RPMI7951 (cell line): ENCODE results near the gene MCHR1. TPM values are rescaled to one million over a fixed set of nuclear protein-coding genes. Genes with fewer than 3 reads are reported as not detected.

Experiments
- DNase-seq: peaks from one replicate; pipeline ENCODE4 v3.0.0-alpha.2; 2012; ENCODE audit warnings: low read depth
- total RNA-seq: library from RNA; depleted of rRNA; stranded (reverse); fragments of >200 nt; shearing (Covaris generic); gene quantifications from 2 replicates; pipeline ENCODE4 v1.2.3, GENCODE V29; 2014; rRNA removed

Gene MCHR1, protein sequence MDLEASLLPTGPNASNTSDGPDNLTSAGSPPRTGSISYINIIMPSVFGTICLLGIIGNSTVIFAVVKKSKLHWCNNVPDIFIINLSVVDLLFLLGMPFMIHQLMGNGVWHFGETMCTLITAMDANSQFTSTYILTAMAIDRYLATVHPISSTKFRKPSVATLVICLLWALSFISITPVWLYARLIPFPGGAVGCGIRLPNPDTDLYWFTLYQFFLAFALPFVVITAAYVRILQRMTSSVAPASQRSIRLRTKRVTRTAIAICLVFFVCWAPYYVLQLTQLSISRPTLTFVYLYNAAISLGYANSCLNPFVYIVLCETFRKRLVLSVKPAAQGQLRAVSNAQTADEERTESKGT
- not detected in 2 replicates for total RNA-seq

DNA sequence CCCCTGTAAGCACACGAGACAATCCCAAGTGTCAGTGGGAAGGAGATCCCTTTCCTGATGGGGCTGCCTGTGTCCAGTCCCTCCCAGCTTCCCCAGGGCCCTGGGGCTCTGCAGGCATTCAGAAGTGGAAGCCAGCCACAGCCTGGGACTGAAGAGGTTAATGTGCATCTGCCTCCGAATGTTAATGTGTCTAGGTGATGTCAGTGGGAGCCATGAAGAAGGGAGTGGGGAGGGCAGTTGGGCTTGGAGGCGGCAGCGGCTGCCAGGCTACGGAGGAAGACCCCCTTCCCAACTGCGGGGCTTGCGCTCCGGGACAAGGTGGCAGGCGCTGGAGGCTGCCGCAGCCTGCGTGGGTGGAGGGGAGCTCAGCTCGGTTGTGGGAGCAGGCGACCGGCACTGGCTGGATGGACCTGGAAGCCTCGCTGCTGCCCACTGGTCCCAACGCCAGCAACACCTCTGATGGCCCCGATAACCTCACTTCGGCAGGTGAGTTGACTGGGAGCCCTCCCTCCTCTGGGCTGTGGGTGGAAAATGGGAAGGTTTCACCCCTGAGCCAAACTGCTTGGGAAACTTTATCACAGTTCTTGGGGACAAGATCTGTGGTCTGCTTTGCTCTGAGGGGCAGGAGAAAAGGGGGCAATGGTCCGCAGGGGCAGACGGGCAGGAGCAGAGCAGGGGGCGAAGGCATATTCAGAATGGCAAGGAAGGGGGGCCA, at the start of gene MCHR1:
TSS of gene MCHR1 (plus strand) at position 236 of the 715 bp plus-strand sequence. CDS start at position 405, 169 bp downstream.
- no peak for DNase-seq

DNA sequence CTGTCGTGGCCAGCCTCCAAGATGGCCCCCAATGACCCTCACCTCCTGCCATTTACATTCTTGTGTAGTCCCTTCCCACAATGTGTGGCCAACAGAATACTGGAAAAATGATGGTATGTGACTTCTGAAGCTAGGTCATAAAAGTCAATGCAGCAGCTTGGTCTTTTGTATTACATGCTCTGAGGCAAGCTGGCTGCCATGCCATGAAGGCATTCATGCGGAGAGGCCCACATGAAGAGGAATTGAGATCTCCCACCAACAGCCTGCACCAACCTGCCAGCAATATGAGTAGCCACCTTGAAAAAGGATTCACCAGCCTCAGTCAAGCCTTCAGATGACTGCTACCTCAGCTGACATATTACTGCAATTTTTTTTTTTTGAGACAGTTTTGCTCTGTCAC, 47.4 kb upstream of the MCHR1 start:
- DNase-seq = no peak

DNA sequence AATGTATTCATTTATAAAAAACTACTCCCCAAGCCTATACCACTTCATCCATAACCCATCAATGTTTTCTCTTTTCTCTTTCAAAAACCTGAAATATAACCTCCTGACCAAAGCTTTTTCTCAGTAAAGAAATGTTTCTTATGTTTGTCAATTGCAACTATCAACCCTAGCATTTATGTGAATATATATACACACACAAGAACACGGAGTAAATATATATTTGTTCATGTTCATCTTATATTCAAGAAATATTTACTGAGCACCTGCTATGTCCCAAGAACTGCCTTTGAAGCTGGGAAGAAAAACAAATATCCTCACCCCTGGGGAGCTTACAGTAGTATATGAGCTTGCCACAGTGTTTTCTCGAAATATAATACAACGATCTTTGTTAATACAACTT, 46.2 kb upstream of the MCHR1 start:
- DNase-seq = no peak

DNA sequence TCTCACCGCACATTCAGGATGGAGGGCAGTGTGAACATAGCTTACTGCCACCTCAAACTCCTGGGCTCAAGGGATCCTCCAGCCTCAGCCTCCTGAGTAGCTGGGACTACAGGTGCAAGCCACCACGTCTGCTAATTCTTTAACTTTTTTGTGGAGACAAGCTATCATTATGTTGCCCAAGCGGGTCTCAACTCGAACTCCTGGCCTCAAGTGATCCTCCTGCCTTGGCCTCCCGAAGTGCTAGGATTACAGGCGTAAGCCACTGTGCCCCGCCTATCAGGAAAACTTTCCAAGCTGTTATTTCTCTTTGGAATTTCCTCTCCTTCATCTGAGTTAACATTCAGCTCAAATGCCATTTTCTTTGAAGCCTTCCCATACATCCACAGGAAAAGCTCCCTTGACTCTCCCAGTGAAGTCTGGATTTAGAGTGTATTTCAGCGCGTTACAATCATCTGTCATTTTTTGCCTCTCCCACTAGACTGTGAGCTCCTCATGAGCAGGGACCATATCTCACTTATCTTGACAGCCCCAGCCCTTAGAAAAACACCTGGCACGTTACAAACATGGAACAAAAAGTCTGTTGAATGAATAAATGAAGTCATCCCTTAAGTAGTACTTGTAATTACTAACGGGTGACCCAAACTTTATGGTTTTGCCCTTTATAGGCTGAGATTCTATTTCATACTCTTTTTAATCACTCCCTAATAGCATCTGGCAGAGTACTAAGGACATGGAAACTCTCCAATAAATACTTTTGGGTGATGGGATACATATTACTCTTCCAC, 45.0 kb upstream of the MCHR1 start:
- no peak for DNase-seq

DNA sequence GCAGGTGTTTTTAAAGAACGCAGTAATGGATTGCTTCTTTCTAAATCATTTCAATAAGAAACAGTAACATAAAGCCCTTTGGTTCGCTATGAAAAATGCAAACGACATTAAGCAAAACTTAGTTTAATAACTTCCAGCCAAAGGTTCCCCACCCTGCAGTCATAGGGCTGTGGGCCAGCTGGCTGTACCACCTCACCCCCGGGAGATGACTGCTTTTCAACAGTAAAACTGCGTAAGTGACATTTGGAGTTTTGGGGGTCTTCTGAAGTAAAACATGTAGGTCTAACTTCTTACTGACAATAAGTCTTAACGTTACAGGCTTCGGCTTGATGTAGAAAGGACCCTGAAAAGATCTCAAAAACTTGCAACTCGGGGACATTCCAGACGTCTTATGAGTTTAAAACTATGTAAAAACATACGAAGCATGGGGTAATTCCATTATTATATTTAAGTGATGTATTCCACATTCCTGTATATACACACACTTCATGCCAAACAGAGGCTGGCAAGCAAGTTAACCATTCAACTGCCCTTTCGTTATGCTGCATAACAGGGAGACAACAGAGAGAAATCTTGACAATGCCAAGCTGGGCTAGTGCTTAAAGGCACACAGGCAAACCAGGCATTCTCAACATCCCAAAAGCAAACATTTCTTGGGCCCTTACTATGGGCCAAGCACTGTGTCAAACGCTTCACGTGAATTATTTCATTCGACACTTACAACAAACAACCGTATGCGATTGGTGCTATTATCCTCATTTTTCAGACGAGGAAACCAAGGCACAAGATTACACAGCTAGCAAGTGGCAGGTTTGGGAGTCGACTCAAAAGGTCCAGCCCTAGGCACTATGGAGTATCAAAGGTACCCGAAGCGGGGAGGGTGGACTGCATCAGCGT, 44.0 kb upstream of the MCHR1 start:
- no peak for DNase-seq

DNA sequence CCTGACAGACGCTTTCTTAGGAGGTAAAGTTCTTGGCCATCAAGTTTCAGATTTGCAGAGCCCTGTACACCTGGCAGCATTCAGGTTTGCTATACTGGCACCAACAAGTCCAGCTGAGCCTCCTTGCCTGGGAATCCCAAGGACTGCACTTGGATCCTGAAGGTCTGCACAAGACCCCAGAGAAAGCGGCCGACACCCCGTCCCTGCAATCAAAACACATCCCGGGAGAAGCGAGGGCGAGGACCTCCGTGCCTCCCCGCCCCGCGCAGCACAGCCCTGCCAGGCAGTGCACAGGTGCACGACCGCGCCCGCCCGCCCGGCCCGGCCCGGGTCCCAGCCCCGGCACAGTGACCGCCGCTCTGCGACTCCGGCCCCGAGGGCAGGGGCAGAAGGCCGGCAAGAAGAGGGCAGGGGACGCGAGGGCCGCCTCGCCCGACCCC, 43.3 kb upstream of the MCHR1 start:
- DNase-seq = no peak

DNA sequence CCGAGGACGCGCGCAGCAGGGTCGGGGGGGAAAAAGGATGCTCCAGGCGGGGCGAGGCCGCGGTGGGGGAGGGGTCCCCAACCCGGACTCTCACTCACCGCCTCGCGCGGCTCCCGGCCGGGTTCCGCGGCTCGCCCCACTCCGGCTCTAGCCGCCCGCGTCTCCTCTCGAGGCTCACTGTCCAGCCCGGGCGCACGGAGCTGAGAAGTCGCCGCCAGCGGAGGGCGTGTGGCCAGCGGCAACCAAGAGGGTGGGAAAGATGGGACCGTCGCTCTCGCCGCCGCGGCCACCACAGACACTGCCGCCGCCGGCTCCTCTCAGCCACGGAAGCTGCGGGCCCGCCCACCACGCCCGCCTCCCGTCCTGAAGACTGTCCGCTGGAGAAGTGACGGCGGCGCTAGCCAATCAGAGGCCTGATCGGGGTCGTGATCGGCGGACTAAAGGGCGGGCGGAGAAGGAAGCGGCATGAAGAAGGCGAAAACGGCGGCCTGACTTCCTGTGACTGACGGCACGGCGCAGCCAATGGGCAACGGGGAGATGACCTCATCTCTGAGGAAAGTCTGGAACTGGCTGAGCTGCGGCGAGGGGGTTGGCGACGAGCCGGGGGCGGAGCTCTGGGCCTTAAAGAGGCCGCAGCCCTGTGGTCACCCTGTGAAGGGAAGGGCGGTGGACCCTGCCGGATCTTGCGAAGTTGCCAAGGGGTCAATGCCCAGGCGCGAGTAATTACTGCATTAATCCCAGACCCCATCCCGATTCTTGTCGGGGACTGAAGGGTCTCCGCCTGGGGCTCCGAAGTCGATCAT, 42.7 kb upstream of the MCHR1 start, which contains the start of gene MRTFA:
TSS of gene MRTFA (minus strand) at position 340 of the 803 bp plus-strand sequence.
- DNase-seq = peak; percentile 99

DNA sequence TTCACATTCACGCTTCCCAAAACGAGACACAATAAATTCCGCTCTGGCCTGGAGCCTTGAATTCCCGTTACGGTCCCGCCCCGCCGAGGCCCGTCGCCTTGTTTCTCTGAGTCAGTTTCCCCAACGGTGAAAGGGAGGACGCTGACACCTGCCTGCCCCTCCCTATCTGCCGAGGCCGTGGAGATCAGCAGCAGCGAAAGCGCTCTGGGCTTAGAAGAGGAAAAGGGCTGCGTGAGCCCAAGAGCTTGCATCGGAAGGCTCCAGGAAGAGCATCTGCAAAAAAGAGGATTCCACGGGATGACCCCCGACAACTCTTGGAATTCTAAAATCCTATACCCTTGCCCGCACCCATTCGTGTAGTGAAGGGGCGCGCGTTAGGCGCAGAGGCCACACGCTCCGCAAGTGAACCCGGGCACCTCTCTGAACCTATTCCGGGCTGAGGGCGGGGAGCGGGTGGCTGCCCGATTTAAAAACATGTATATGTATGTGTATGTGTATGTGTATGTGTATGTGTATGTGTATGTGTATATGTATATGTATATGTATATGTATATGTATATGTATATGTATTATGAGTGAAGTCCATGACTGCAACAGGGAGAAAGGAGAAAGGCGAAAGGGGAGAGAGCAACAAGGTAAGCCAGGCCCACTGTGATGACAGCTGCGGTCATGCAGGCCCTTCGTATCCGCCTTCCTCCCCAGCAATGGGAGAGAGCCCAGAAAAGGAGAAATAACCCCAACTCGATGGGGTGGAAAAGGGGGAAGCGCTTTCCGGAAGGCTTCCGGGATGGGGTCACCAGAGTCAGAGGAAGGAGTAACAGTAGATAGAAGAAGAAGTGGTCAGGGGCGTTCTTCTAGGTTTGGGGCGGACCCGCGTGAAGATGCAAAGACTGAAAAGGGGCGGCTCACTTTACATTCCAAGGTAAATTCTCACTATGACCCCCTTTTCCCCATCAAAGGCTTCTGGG, 41.8 kb upstream of the MCHR1 start:
- no peak for DNase-seq

DNA sequence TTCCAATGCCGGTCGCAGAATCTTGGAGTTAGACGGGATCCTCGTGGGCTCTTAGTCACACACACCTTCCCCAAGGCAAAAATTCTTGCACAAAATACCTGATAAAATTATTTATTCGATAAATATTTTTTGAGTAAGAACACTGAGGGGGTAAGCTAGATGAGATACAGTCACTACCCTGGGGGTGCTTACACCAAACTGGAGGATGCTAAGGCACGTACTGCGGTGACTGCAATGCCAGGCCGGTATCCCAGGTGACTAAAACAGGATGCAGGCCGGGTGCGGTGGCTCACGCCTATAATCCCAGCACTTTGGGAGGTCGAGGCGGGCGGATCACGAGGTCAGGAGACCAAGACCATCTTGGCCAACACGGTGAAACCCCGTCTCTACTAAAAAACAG, 41.0 kb upstream of the MCHR1 start:
- DNase-seq = no peak

DNA sequence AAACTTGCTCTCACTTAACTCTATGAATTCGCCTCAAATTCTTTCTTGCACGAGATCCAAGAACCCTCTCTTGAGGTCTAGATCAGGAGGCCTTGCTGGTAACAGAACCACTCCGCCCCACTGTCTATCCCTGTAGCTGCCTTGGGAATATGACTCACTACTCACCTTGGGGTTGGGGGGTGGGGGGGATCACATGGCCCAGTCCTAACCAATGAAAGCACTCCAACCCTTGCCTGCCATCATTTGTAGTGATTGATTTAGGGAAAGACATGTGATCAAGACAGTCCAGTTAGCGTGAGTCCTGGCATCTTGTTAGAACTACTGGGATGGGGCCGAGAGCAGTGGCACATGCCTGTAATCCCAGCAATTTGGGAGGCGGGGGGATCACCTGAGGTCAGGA, 38.0 kb upstream of the MCHR1 start:
- DNase-seq = no peak

DNA sequence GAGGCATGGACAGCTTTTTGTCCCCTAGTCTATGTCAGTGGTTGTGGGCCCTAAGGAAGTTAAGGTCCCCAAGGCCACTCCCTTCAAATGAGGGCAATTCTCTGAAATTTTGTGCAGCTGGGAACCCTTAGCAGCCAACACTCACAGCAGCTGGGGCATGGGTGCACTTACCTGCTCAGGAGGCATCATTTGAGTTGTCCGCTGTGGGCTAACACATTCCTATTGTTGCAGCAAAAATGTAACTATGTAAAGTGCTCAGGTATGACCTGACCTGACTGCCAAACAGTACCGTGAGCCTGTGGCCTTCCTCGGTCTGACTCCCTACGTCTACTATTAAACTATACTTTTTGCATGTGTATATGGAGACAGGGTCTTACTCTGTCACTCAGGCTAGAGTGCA, 37.0 kb upstream of the MCHR1 start:
- DNase-seq = no peak

DNA sequence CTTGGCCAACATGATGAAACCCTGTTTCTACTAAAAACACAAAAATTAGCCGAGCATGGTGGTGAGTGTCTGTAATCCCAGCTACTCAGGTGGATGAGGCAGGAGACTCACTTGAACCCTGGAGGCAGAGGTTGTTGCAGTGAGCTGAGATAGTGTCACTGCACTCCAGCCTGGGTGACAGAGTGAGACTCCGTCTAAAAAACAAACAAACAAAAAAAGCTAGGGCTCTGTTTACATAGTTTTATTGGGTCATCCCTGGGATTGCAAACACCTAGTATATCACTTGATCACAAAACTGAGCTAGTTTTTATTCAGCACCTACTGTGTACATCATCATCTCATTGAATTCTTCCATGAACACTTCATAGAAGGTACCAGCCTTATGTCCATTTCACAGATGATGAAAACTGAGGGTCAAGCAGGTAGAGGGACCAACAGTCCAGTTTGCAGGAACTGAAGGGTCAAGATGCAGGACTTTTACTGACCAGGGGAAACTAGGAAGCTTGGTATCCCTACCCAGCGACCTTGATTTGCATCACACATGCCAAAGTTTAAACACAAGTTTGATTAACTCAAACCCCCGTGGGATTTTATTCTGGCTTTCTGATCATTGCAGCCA, 33.6 kb upstream of the MCHR1 start:
- no peak for DNase-seq

DNA sequence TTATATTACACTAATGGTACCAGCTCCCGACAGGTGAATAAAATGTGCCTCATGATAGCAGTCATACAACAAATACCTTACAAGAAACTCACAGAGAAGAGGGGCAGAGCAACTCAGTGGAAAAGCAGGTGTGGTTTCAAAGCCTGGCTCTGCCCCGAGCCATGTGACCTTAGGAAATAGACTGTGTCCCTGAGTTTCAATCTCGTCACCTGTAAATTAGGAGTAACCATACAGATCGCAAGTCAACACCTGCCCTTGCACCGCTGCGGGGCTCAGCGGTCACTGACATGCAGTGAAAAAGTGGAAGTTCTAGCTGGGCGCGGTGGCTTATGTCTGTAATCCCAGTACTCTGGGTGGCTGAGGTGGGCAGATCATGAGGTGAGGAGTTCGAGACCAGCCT, 30.9 kb upstream of the MCHR1 start:
- no peak for DNase-seq

DNA sequence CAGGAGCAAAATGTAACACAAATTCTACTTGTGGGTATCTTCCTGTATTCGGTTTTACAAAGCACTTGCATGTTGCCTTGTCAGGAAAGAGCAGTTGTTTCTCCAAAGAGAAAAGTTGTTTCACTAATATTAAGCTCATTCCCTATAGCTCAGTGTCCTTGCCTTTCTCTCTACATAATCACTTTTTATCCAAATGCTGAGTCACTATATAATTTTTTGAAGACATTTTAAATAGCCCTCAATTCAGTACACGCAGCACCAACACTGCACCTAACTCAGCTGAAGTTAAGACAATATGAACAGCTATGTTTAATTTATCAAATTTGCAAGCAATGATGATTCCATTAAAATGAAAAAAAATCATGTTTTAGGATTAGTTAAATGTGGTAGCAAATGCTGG, 28.2 kb upstream of the MCHR1 start:
- DNase-seq = no peak

DNA sequence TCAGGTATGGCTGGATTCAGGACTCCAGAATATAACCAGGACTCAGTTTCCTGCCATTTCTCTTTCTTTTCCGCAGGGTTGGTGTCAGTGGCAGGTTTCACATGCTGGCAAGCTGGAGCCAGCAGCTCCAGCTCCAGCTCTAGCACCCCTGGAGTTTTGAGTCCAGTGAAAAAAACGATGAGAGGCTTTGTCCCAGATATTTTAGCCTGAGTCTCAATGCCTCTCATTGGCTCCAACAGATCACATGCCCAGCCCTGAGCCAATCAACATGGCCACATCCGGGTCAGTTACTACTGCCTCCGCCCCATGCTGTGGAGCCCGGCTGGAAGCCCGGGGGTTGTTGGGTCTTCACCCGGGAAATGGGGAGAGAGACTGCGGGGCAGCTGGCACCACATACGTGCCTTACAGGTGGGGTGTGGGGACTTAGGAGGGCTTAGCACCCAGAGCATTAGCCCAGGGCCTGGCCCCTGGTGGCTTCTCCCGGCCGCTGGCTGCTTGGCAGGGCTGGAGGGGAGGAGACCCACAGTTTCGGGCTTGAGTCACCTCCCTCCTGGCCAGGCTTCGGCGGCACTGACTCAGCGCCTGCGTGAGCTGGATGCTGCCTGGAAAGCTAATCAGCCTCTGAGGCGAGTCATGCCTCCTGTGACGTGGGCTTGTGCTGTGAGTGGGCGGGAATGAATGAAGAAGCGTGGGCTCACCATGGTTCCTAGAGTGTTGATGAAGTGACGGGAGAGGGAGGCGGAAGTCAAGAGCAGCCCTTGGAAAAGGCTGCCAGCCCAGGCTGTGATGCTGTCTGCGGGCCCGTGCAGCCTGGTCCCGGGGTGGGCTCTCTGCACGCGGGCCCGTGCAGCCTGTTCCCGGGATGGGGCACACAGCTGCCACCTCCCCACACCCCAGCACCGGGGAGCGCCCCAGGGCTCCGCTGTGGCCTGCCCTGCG, 27.5 kb upstream of the MCHR1 start:
- peak; percentile 98 for DNase-seq

DNA sequence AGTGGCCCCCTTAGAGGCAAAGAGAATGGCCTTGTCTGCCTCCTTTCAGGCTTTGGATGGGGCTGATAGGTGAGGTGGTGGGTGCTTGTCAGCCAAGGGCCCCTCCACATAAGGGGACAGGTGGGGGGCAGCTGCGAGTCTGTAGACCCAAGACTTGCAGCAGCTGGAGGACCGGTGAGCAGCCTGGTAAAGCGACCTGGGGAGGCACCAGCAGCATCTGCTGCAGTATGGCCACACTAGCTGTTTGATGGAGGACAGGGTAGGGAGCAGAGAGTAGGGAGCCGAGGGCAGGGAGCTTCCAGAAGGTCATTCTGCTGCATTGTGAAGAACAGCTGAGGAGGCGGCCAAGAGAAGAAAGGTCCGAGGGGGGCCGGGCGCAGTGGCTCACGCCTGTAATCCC, 25.9 kb upstream of the MCHR1 start:
- no peak for DNase-seq

DNA sequence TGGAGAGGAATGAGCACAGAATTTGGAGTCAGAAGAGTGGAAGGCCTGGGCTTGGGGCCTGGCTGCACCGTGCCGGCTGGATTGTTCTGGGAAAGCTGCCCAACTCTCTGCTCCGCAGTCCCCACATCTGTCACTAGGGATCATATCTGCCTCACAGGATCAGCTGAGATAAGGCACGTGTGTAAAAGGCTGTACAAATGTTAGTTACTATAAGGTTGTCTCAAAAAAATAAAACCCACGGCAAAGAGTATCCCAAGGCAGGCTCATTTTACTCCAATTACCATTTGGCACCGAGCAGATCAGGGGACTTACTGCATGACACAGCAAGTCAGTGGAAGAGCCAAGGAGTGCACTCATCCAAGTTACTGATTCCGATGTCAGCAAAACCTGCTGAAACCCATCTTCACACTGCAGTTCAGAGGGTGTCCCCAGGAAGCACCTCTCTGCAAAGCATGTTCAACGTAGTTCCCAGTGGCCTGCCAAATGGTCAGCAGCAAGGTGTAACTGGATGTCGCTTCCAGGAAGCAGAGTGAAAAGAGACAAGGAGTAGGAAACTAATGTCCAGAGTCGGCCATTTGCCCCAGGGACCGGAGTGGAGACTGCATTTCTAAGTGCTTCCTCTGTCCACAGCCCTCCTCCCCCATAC, 24.6 kb upstream of the MCHR1 start:
- DNase-seq = peak; percentile 73
